IPS DF 6.9 (cell line): ENCODE data around the gene NUP133.
"Not testable (repeated sequence)": the region's sequence is repeated elsewhere in the genome, so short reads cannot be mapped to it uniquely, and the experiment has no call there.

Source experiments
- DNase-seq: peaks from one replicate; pipeline ENCODE4 v3.0.0-alpha.2; 2013; ENCODE audit warnings: low read depth, low spot score
- H3K27ac ChIP-seq: one replicate; pipeline ENCODE4 v1.5.1; 2013; ENCODE audit warnings: low read length, control low read depth
- H3K27me3 ChIP-seq: 2 replicates; pipeline ENCODE4 v1.6.1; 2013; ENCODE audit warnings: mild to moderate bottlenecking, low read length; ENCODE audit not compliant: control insufficient read depth, insufficient read depth
- H3K36me3 ChIP-seq: 2 replicates; pipeline ENCODE4 v1.6.1; 2013; ENCODE audit warnings: low read length; ENCODE audit not compliant: control insufficient read depth, insufficient read depth
- H3K4me1 ChIP-seq: 2 replicates; pipeline ENCODE4 v1.6.1; 2013; ENCODE audit warnings: low read length; ENCODE audit not compliant: control insufficient read depth, insufficient read depth
- H3K4me3 ChIP-seq: 2 replicates; pipeline ENCODE4 v1.5.1; 2013; ENCODE audit warnings: mild to moderate bottlenecking, low read length
- H3K9me3 ChIP-seq: 2 replicates; pipeline ENCODE4 v1.6.1; 2013; ENCODE audit warnings: low read length, inconsistent platforms; ENCODE audit not compliant: control insufficient read depth, insufficient read depth
- WGBS: extraction: QIAGEN DNeasy Blood & Tissue Kit; methylation state at CpG from one replicate; pipeline ENCODE4 v1.1.7; 2013; ENCODE audit warnings: mixed read lengths, missing lambda C conversion rate; ENCODE audit not compliant: insufficient read length, insufficient coverage; 5-methylcytosine and 5-hydroxymethylcytosine counted together

Gene NUP133

DNA sequence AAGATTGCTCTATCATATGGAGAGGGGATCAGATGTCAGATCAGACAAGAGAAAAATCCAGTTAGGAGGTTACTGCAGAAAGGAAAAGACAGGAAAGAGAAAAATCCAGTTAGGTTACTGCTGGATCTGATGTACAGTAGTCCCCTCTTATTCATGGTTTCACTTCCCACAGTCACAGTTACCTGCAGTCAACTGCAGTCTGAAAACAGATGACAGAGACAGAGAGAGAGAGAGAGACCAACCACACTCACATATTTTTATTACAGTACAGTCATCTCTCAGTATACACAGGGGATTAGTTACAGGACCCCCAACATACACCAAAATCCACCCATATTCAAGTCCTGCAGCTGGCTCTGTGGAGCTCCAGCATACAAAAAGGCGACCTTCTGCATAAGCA, 29.3 kb downstream of the NUP133 start:
- Histone ChIP-seq H3K27ac (no peak overlapping the region), H3K9me3 (no peaks in the 10 kb centered on the region), H3K27me3 (no peaks in the 10 kb centered on the region), H3K4me3 (no peak overlapping the region), H3K4me1 (no peaks in the 10 kb centered on the region), H3K36me3 (peaks cover 8% of the 10 kb centered on the region; the same call in 1 of the 2 replicates)
- DNase-seq, result no peak
- WGBS, result no CpG with 5 or more reads among the region's 1 CpG

DNA sequence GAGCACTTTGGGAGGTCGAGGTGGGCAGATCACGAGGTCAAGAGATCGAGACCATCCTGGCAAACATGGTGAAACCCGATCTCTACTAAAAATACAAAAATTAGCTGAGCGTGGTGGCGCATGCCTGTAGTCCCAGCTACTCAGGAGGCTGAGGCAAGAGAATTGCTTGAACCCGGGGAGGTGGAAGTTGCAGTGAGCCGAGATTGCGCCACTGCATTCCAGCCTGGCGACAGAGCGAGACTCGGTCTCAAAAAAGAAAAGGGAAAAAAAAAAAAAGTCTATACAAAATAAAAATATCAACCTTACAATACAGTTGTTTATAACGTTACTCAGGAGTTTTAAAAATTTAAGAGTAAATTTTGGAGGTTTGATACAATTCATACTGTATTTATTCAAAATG, 32.3 kb downstream of the NUP133 start:
- H3K4me1 ChIP-seq, H3K9me3 ChIP-seq, H3K4me3 ChIP-seq, H3K36me3 ChIP-seq, H3K27me3 ChIP-seq, H3K27ac ChIP-seq, DNase-seq: not testable (repeated sequence)
- WGBS, result no CpG with 5 or more reads among the region's 13 CpGs

DNA sequence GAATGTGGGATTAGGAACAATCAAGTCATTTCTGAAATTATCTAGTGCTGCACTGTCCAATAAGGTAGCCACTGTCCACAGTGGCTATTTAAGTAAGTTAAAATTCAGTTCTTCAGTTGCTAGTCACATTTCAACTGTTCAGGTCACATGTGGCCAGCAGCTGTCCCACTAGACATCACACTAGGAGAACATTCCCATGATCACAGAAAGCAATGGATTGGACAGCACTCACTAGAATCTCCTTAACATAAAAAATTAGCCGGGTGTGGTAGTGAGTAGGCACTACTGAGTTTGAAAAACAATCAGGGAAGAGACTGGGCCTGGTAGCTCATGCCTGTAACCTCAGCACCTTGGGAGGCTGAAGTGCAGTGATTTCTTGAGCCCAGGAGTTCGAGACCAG, 33.6 kb downstream of the NUP133 start:
- no peak for DNase-seq
- Histone ChIP-seq H3K4me1 (no peaks in the 10 kb centered on the region), H3K36me3 (peaks cover 8% of the 10 kb centered on the region; the same call in 1 of the 2 replicates), H3K27ac (no peak overlapping the region), H3K27me3 (no peaks in the 10 kb centered on the region), H3K4me3 (no peak overlapping the region), H3K9me3 (no peaks in the 10 kb centered on the region)
- no CpG with 5 or more reads among the region's 2 CpGs for WGBS

DNA sequence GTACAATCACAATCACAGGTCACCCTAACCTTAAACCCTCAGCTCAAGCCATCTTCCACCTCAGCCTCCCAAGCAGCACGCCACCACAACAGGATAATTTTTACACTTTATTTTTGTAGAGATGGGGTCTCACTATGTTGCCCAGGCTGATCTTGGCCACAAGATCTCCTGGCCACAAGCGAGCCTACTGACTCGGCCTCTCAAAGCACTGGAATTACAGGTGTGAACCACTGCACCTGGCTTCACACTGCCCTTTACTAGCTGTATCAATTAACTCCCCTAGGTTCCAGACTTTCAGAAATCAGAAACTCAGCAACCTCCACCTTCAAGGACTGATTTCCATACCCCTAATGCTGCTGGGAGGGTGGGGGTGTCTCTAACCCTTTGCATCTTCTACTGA, 37.0 kb downstream of the NUP133 start:
- H3K4me1 ChIP-seq, result no peaks in the 10 kb centered on the region
- peaks cover 12% of the 10 kb centered on the region; the same call in 1 of the 2 replicates for H3K36me3 ChIP-seq
- H3K4me3 ChIP-seq, result no peak overlapping the region
- no peaks in the 10 kb centered on the region for H3K27me3 ChIP-seq
- DNase-seq, result no peak
- H3K27ac ChIP-seq, result no peak overlapping the region
- no CpG with 5 or more reads among the region's 3 CpGs for WGBS
- no peaks in the 10 kb centered on the region for H3K9me3 ChIP-seq

DNA sequence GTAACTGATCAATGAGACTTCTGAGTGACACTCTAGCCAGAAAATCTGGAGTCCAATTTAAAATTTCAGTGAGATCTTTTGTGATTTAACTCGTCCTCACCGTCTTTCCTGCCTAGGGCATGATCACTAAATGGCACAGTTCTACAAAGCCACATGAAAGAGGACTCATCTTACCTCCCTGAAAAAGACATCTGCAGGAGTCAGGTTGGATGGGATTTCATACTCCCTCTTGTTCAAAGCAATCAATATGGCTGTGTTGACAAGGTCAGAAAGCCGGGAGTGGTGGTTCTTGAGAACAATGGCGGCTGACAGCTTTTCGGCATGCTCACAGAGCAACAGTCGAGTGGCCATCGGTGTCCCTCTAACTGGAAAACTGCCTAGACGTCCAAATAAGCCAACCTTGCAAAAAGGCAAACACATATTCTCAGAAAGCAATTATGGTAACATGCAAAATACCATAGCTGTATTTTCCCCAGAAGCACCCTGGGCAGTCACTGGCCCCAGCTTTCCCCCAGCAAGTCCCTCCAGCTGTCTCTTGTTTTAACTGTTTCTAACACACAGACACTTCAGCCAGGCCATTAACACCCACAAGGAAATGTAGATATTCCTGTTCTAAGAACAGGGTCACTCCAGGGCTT, 37.6 kb downstream of the NUP133 start:
- no peaks in the 10 kb centered on the region for H3K9me3 ChIP-seq
- H3K4me1 ChIP-seq, result no peaks in the 10 kb centered on the region
- no peak for DNase-seq
- H3K4me3 ChIP-seq, result no peak overlapping the region
- H3K27me3 ChIP-seq, result no peaks in the 10 kb centered on the region
- whole genome bisulfite sequencing, result no CpG with 5 or more reads among the region's 8 CpGs
- H3K36me3 ChIP-seq, result peaks cover 12% of the 10 kb centered on the region; the same call in 1 of the 2 replicates
- H3K27ac ChIP-seq, result no peak overlapping the region

DNA sequence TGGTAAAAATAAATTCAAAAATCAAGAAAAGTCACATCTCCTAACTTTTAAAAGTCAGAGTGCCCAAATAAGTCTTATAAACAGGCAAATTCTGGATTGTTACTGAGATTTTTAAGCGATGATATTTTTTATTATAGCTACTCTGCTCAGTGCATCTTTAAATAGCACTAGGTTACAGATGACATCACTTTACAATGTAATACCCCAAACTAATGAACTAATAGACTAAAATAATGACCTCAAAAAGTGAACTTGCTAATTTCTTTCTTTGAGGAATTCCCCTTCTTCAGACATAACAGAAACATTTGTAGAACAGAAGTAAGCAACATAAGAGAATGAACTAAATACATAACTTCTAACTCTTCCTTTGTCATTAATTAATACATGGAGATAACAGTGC, 41.3 kb downstream of the NUP133 start:
- no peak overlapping the region for H3K27ac ChIP-seq
- H3K4me1 ChIP-seq, result no peaks in the 10 kb centered on the region
- peaks cover 10% of the 10 kb centered on the region; the same call in 1 of the 2 replicates for H3K36me3 ChIP-seq
- no peak for DNase-seq
- no peaks in the 10 kb centered on the region for H3K9me3 ChIP-seq
- H3K27me3 ChIP-seq, result no peaks in the 10 kb centered on the region
- no peak overlapping the region for H3K4me3 ChIP-seq
- WGBS, result no CpG with 5 or more reads among the region's 1 CpG

DNA sequence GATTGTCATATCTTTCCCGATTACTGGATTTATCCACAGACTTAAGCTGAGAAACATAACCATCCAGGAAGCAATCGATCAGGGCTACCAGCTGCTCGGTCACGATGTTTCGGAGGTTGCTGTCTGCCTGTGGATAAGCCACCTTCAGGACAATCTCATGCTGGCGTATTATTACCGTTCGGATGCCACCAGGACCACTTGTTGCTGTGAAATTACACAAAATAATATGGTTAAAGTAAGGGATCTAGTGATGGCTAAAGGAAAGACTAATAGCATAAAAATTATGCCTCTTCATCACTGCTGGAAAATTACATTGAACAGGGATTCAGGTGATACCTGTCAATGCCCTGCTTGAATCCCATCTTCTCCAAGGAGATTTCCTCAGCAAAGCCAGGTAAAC, 43.5 kb downstream of the NUP133 start:
- Histone ChIP-seq H3K36me3 (peaks cover 11% of the 10 kb centered on the region; the same call in 1 of the 2 replicates), H3K9me3 (no peaks in the 10 kb centered on the region), H3K27ac (no peak overlapping the region), H3K4me1 (no peaks in the 10 kb centered on the region), H3K4me3 (no peak overlapping the region), H3K27me3 (no peaks in the 10 kb centered on the region)
- WGBS, result no CpG with 5 or more reads among the region's 8 CpGs
- no peak for DNase-seq

DNA sequence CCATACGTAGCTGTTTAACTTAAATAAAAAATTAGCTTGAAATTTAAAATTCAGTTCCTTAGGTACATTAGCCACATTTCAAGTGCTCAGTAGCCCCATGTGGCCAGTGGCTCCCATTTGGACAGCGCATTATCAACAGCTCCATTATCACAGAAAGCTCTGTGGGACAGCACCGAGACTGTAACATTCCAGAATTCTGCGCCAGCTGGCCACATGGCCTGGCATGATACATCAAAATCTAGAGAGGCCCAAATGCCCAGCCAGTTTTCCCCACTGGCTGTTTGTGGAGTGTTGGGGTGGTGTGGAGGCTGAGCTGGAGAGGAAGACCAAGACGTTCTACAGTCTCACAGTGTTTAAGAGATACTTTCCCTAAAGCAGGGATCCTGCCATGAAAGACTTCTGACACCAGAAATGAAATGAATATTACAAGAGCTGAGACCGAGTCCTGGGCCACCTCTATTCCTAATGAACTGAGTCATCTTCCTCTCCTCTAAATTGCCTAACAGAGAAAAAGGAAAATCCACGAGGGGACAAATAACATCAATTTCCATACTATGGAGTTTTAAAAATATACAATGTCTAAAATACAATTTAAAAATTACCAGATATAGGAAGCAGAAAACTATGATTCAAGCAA, 47.0 kb downstream of the NUP133 start:
- Histone ChIP-seq H3K27ac (no peak overlapping the region), H3K27me3 (no peaks in the 10 kb centered on the region), H3K4me3 (no peak overlapping the region), H3K4me1 (no peaks in the 10 kb centered on the region), H3K9me3 (no peaks in the 10 kb centered on the region), H3K36me3 (peaks cover 6% of the 10 kb centered on the region; the same call in 1 of the 2 replicates)
- WGBS, result no CpG with 5 or more reads among the region's 7 CpGs
- no peak for DNase-seq

DNA sequence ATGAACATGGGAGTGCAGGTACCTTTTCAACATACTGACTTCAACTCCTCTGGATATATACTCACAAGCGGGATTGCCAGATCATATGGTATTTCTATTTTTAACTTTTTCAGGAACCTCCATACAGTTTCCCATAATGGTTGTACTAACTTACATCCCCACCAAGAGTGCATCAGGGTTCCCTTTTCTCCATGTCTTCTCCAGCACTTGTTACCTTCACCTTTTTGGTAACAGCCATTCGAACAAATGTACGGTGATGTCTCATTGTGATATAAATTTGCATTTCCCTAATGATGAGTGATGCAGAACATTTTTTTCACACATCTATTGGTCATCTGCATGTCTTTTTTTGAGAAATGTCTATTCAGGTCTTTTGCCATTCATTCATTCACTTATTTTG, 48.3 kb downstream of the NUP133 start:
- no peaks in the 10 kb centered on the region for H3K4me1 ChIP-seq
- DNase-seq, result no peak
- no peak overlapping the region for H3K27ac ChIP-seq
- H3K36me3 ChIP-seq, result peaks cover 11% of the 10 kb centered on the region; the same call in 1 of the 2 replicates
- WGBS, result no CpG with 5 or more reads among the region's 3 CpGs
- H3K9me3 ChIP-seq, result no peaks in the 10 kb centered on the region
- H3K4me3 ChIP-seq, result no peak overlapping the region
- H3K27me3 ChIP-seq, result no peaks in the 10 kb centered on the region

DNA sequence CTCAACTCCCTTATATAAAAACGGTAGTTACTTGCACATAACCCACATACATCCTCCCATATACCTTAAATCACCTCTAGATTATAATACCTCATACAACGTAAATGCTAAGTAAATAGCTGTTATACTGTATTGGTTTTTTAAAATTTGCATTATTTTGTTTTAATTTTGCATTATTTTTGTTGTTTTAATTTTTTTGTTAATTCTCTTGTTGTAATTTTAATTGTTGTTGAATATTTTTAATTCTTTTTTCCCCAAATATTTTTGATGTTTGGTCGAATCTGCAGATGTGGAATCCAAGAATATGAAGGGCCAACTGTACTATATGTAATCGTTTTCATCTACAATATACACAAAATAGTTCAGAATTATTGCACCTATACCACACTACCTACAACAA, 50.7 kb downstream of the NUP133 start:
- WGBS, result 100% methylated on average over 1 of the region's 4 CpGs
- H3K27me3 ChIP-seq, result no peaks in the 10 kb centered on the region
- DNase-seq, result no peak
- H3K4me1 ChIP-seq, result no peaks in the 10 kb centered on the region
- H3K36me3 ChIP-seq, result peaks cover 8% of the 10 kb centered on the region; the same call in 1 of the 2 replicates
- H3K27ac ChIP-seq, result no peak overlapping the region
- no peaks in the 10 kb centered on the region for H3K9me3 ChIP-seq
- H3K4me3 ChIP-seq, result no peak overlapping the region

DNA sequence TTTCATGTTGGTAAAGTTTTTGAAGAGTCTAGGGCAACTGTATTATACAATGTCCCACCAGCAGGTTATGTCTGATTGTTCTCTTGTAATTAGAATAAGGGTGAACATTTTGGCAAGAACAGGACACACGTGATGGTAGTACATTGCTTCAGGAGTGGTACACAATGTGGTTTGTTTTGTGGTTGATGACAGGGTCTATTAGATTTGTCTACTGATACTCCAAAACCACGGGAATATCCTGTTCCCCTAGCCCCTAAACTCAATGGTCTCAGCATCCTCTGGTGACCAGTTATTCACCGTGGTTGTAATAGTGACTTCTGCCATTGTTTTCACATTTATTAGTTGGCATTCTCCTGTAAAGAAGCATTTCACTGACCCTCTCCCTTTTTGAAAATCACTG, 52.1 kb downstream of the NUP133 start:
- no peaks in the 10 kb centered on the region for H3K9me3 ChIP-seq
- peaks cover 5% of the 10 kb centered on the region; the same call in 1 of the 2 replicates for H3K36me3 ChIP-seq
- WGBS, result no CpG with 5 or more reads among the region's 3 CpGs
- no peak overlapping the region for H3K4me3 ChIP-seq
- no peaks in the 10 kb centered on the region for H3K27me3 ChIP-seq
- H3K4me1 ChIP-seq, result no peaks in the 10 kb centered on the region
- no peak overlapping the region for H3K27ac ChIP-seq
- no peak for DNase-seq
